Right cardiac atrium (tissue), 5 donors: ENCODE data around the gene MYLK2. TPM values are rescaled to one million over a fixed set of nuclear protein-coding genes. Genes with fewer than 3 reads are reported as not detected.

Experiments
- ATAC-seq, 2 donors: fragments of 200-7000 bp; cut with Tn5 transposase; one replicate each; pipeline versions ENCODE4 v1.8.0 to v1.9.1; 2020; ENCODE audit warnings: moderate library complexity in 2 of 2, mild to moderate bottlenecking in 1 of 2
- DNase-seq, 3 donors: peaks; one replicate each; pipeline ENCODE4 v3.0.0-alpha.2; 2020
- H3K27ac ChIP-seq: one replicate; pipeline ENCODE4 v1.5.1; 2013; ENCODE audit warnings: mild to moderate bottlenecking, low read length, control low read depth, moderate library complexity
- H3K27me3 ChIP-seq: one replicate; pipeline ENCODE4 v1.6.1; 2013; ENCODE audit not compliant: control insufficient read depth, insufficient read depth
- H3K4me1 ChIP-seq: one replicate; pipeline ENCODE4 v1.6.1; 2013; ENCODE audit warnings: low read length; ENCODE audit not compliant: control insufficient read depth, insufficient read depth
- H3K4me3 ChIP-seq: one replicate; pipeline ENCODE4 v1.5.1; 2013; ENCODE audit warnings: low read length, control low read depth
- H3K9me3 ChIP-seq: one replicate; pipeline ENCODE4 v1.6.1; 2013; ENCODE audit warnings: low read length; ENCODE audit not compliant: control insufficient read depth
- WGBS: extraction: QIAGEN DNeasy Blood & Tissue Kit; methylation state at CpG from one replicate; pipeline ENCODE4 v1.1.7; 2013; 5-methylcytosine and 5-hydroxymethylcytosine counted together
- intact Hi-C, 4 donors: fragments of 100-400 bp; cut with DNase I; formaldehyde crosslinking; loops; one replicate each; pipeline versions ENCODE4 v1.11.0 to v1.14.0; 2022 to 2023
- polyA plus RNA-seq: library from polyadenylated mRNA; stranded (reverse); fragments of 200-250 nt; gene quantifications from one replicate; pipeline ENCODE4 v1.2.3, GENCODE V29; 2013
- total RNA-seq, 4 donors: library from RNA; stranded (reverse); fragmentation: NEBNext Ultra II Directional; extraction: Animal tissue kit (Norgen Biotek cat#: 25700); gene quantifications; one replicate each; pipeline ENCODE4 v1.2.1, GENCODE V29; 2021
- donor health status: healthy with polysubstance abuse.
- donor health status: DM: no; HTN: yes; CAD: no.
- donor health status: DM: no; HTN: no; CAD: no.
- donor health status: DM: no; HTN: yes; CAD: no; lungs with severe emphysema.
- donor health status: DM: yes; HTN: yes; CAD: no.

Gene MYLK2
- total and polyA plus RNA-seq, 5 donors = 0.51 to 2.0 (median 0.68) TPM

DNA sequence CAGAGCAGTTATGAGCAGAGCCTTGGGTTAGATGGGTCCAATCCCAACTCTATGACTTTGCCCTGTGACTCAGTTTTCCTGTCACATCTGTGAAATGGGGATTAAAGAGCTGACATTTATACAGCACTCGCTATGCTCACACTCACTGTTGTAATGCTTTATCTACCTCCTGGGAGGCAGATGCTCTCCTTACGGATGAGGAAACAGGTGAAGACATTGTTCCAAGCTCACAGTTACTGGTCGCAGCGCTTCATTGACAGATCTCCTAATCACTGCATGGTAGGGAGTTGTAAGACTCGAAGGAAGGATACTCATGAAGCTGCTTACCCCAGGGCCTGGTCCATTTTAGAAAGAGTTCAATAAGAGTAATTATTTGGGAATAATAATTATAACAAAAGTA is 2.9 kb upstream of the MYLK2 start:
- H3K27ac ChIP-seq = no peak overlapping the region

DNA sequence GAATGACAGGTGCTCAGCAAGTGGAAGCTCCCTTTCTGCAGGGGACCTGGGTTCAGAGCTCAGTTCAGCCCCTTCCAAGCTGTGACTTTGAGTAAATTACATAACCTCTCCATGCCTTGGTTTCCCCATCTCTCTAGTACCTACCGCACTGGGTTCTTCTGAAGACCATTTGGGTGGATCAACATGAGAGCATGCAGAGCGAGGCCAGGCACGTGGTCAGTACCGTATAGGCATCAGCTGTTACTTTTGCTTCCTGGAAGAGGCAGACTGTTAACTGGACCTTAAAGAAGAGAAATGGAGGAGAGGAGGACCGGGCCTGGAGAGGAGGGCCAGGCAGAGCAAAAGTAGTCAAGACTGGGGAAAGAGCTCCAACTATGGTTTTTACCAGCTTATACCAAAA is 1.7 kb upstream of the MYLK2 start:
- 90% methylated on average over 5 of the region's 5 CpGs for WGBS
- DNase-seq = no peak
- H3K27ac ChIP-seq = no peak overlapping the region

More for the DNA sequence above, 2.9 kb upstream of the MYLK2 start:
- ATAC-seq (no peak), DNase-seq (no peak)
- H3K27me3 ChIP-seq = no peaks in the 10 kb centered on the region
- WGBS = 92% methylated on average over 5 of the region's 5 CpGs
- no peaks in the 10 kb centered on the region for H3K9me3 ChIP-seq
- H3K4me3 ChIP-seq = no peak overlapping the region
- peaks cover 12% of the 10 kb centered on the region for H3K4me1 ChIP-seq
- intact Hi-C loops = no loop called here

GRCh38 chr20:31818376-31818908 is 714 bp upstream of the MYLK2 start:
- ATAC-seq = no peak
- intact Hi-C loops = no loop called here
- H3K27me3 ChIP-seq = no peaks in the 10 kb centered on the region
- no peaks in the 10 kb centered on the region for H3K9me3 ChIP-seq
- DNase-seq = no peak
- no peak overlapping the region for H3K27ac ChIP-seq
- no peak overlapping the region for H3K4me3 ChIP-seq
- peaks cover 2% of the 10 kb centered on the region for H3K4me1 ChIP-seq
- 84% methylated on average over 8 of the region's 8 CpGs for WGBS

More for the DNA sequence above, 1.7 kb upstream of the MYLK2 start:
- no peak overlapping the region for H3K4me3 ChIP-seq
- no peak for ATAC-seq
- peaks cover 3% of the 10 kb centered on the region for H3K4me1 ChIP-seq
- intact Hi-C loops = no loop called here
- H3K9me3 ChIP-seq = no peaks in the 10 kb centered on the region
- no peaks in the 10 kb centered on the region for H3K27me3 ChIP-seq

GRCh38 chr20:31820228-31820627 is 1.1 kb downstream of the MYLK2 start:
- Histone ChIP-seq H3K4me1 (peaks cover 2% of the 10 kb centered on the region), H3K27me3 (no peaks in the 10 kb centered on the region), H3K27ac (no peak overlapping the region), H3K9me3 (no peaks in the 10 kb centered on the region), H3K4me3 (no peak overlapping the region)
- 78% methylated on average over 6 of the region's 6 CpGs for WGBS
- DNase-seq = no peak
- no peak for ATAC-seq
- intact Hi-C loops = loop anchor here in 1 of 4 donors (10.0 kb wide), 1 partner anchor 215 kb away; no protein-coding TSS in a partner anchor

DNA sequence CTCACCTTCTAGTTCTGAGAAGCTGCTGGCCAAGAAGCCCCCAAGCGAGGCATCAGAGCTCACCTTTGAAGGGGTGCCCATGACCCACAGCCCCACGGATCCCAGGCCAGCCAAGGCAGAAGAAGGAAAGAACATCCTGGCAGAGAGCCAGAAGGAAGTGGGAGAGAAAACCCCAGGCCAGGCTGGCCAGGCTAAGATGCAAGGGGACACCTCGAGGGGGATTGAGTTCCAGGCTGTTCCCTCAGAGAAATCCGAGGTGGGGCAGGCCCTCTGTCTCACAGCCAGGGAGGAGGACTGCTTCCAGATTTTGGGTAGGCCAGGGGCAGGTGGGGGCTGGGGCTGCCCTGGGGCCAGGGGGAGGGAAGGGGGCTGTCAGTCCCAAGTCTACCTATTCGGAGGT is 2.3 kb downstream of the MYLK2 start:
- WGBS = 57% methylated on average over 5 of the region's 5 CpGs
- intact Hi-C loops = loop anchor here in 1 of 4 donors (10.0 kb wide), 1 partner anchor 213 kb away; no protein-coding TSS in a partner anchor
- Histone ChIP-seq H3K27me3 (no peaks in the 10 kb centered on the region), H3K4me1 (no peaks in the 10 kb centered on the region), H3K27ac (no peak overlapping the region), H3K4me3 (no peak overlapping the region), H3K9me3 (no peaks in the 10 kb centered on the region)
- DNase-seq (peak in 1 of 3 donors; percentile 20), ATAC-seq (no peak)

DNA sequence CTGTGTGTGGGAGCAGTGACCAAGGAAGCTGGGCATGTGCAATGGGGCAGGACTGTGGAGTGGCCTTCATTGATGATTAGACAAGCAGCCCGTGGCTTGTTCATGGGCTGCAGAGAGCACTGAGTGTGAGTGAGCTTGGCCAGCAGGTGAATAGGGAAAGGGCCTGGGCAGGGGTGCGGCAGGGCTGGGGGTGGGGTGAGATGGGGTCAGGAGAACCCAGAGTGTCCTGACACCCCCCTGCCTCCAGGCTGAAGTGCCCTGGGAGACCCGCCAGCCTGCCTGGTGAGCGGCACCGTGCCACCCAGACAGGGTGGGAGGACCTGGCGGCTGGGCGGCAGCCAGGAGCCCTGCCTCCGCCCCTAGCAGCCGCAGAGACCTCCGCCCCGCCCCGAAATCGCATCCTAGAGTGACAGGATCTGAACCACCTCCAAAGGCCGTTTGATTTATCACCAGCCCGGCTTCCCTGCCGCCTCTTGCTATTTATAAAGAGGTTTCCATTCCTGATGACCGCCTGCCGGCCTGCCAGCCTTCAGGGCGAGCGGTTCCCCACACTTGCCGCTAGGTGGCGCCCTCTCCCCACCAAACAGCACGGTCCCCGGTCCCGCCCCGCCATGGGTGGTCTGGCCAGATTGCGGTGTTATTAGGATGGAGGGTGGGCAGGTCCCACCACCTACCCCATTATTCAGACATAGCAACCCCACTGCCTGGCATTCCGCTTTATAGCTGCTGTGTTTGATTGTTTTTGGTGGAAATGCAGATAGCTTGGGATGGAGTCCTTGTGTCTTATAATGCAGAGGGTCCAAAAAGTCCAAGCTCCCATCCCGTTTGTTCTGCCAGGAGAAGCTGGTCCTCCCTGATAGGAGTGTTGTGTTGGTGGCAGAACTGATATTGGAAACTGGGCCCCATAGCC is 3.5 kb downstream of the MYLK2 start:
- intact Hi-C loops = loop anchor here in 2 of 4 donors (2.0 to 10.0 kb wide), 2 partner anchors 208 to 212 kb away; no protein-coding TSS in a partner anchor
- no peaks in the 10 kb centered on the region for H3K4me1 ChIP-seq
- peak overlapping the region; percentile 25 for H3K27ac ChIP-seq
- DNase-seq (peak; percentile 73 to 90 (median 89)), ATAC-seq (peak; percentile 81 to 83)
- H3K4me3 ChIP-seq = no peak overlapping the region
- no peaks in the 10 kb centered on the region for H3K9me3 ChIP-seq
- H3K27me3 ChIP-seq = no peaks in the 10 kb centered on the region
- 6% methylated on average over 29 of the region's 29 CpGs for WGBS

DNA sequence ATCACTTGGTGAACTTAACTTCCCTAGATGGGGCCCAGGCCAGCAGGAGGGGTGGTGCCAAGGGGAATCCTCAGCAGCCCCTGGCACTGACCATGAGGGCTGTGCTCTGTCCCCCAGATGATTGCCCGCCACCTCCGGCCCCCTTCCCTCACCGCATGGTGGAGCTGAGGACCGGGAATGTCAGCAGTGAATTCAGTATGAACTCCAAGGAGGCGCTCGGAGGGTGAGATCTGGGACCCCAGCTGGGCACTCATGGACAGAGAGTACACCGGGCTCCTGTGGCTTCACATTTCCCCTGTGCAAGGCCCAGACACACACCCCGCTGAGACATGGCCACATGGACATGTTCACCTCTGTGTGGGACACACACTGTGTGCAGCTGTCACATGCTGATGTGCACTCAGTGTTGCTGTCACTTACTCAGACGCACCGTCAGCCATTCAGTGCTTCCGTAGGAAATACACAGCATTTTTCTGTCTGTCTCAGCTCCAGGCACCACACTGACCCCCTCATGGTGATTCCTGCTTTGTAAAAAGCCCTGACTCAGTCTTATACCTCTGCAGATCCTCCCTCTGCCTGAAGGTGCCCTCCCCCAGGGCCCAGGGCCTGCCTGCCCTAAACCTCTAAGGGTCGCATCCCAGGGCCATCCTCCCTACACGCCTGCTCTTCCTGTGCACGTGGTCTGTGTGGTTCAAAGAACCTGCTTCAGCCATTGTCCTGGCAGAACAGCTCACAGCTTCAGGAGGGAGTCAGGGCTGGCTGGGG is 4.4 kb downstream of the MYLK2 start:
- Histone ChIP-seq H3K4me1 (no peaks in the 10 kb centered on the region), H3K27me3 (no peaks in the 10 kb centered on the region), H3K4me3 (no peak overlapping the region), H3K27ac (no peak overlapping the region), H3K9me3 (no peaks in the 10 kb centered on the region)
- DNase-seq (peak in 1 of 3 donors; percentile 51), ATAC-seq (peak in 1 of 2 donors; percentile 2)
- intact Hi-C loops = loop anchor here in 2 of 4 donors (2.0 to 10.0 kb wide), 2 partner anchors 207 to 211 kb away; no protein-coding TSS in a partner anchor
- 64% methylated on average over 14 of the region's 14 CpGs for WGBS

DNA sequence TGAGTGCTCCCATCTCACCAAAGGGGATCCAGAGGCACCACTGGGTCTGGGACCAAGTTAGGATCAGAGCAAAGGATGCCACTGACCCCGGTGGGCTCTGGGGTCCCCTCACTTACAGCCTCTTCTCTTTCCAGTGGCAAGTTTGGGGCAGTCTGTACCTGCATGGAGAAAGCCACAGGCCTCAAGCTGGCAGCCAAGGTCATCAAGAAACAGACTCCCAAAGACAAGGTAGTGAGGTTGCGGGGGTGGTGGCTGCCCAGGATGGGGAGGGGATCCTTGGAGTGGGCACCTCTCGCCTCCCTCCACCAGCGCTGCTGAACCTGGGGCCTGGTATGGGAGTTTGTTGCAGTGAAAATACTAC is 4.9 kb downstream of the MYLK2 start:
- ATAC-seq (no peak), DNase-seq (no peak)
- WGBS = 91% methylated on average over 4 of the region's 4 CpGs
- Histone ChIP-seq H3K27me3 (no peaks in the 10 kb centered on the region), H3K9me3 (no peaks in the 10 kb centered on the region), H3K4me3 (no peak overlapping the region), H3K4me1 (no peaks in the 10 kb centered on the region), H3K27ac (no peak overlapping the region)
- intact Hi-C loops = loop anchor here in 1 of 4 donors (10.0 kb wide), 1 partner anchor 211 kb away; no protein-coding TSS in a partner anchor

- DNase-seq (peak in 1 of 3 donors; percentile 42), ATAC-seq (no peak)
- no peak overlapping the region for H3K27ac ChIP-seq
- intact Hi-C loops = loop anchor here in 2 of 4 donors (5.0 to 10.0 kb wide), 2 partner anchors 210 to 258 kb away; no protein-coding TSS in a partner anchor
- H3K4me3 ChIP-seq = no peak overlapping the region
- H3K4me1 ChIP-seq = no peaks in the 10 kb centered on the region
- WGBS = 80% methylated on average over 14 of the region's 14 CpGs
- H3K9me3 ChIP-seq = no peaks in the 10 kb centered on the region
- no peaks in the 10 kb centered on the region for H3K27me3 ChIP-seq
Observed at GRCh38 chr20:31824554-31825313, 5.6 kb downstream of the MYLK2 start.

DNA sequence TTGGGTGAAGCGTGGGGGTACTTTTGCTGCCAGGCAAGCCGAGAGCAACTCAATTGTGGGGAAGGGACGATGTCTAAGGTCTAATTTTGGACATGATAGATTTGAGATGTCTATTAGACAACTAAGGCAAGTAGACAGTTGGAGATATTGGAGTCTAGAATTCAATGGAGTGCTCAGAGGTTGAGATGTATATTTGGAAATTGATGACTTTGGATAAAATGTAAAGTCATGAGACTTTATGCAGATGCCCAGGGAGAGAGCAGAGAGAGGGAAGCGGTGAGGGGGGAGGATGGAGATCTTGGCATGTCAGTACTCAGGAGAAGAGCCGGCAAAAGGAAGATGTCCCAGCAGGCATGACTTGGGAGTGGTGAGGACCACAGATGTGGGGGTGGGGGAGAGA is 6.9 kb downstream of the MYLK2 start:
- no peak for ATAC-seq
- intact Hi-C loops = loop anchor here in 2 of 4 donors (5.0 to 10.0 kb wide), 2 partner anchors 209 to 256 kb away; no protein-coding TSS in a partner anchor
- WGBS = 85% methylated on average over 5 of the region's 5 CpGs
- no peak for DNase-seq
- no peaks in the 10 kb centered on the region for H3K9me3 ChIP-seq
- H3K27ac ChIP-seq = no peak overlapping the region
- H3K4me1 ChIP-seq = no peaks in the 10 kb centered on the region
- no peaks in the 10 kb centered on the region for H3K27me3 ChIP-seq
- H3K4me3 ChIP-seq = no peak overlapping the region
